GM03348 (cell line): ENCODE results near the gene MAP7D2.
"Not testable (repeated sequence)": the region's sequence is repeated elsewhere in the genome, so short reads cannot be mapped to it uniquely, and the experiment has no call there.

Source experiments
- DNase-seq: peaks from one replicate; pipeline ENCODE4 v3.0.0; 2012; ENCODE audit warnings: low spot score

The MAP7D2 gene

DNA sequence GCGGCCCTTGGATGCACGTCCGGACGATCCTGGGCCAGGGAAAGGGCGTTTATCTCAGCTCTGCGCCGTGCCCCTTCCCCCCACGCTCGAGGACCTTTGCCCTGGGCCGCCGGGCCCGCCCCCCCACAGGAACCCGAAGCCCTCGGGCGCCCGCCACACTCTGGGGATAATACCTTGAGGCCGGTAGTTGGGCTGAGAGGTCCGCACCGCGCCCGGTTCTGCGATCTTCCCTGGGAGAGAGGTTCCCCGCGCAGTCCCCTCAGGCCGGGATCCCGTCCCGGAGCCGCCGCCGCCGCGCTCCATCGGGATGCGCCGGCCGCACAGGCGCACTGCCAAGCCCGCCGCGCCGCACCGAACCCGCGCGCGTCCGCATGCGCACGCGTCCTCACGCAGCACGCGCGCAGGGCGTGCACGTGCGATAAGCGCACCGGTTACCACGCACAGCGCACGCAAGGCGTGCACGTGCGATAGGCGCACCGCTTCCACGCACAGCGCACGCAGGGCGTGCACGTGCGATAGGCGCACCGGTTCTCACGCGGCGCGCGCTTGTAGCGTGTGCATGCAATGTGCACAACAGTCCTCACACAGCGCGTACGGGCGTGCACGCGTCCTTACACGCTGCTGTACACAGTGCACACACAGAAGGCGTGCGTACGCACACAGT lies at the start of gene MAP7D2:
MAP7D2 (minus strand) TSS at position 331 of the 664 bp plus-strand sequence; CDS start at position 303, 28 bp downstream.
- peak; percentile 27 for DNase-seq

DNA sequence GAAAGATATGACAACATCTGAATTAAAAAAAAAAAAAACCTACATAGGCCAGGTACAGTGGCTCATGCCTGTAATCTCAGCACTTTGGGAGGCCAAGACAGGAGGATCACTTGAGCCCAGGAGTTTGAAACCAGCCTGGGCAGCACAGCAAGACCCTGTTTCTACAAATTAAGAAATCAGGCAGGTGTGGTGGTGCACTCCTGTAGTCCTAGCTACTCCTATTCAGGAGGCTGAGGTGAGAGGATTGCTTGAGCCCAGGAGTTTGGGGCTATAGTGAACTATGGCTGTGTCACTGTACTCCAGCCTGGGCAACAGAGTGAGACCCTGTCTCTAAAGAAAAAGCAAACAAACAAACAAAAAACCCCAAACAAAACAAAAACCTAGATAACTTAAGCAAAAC lies 45.8 kb upstream of the MAP7D2 start:
- DNase-seq = not testable (repeated sequence)

DNA sequence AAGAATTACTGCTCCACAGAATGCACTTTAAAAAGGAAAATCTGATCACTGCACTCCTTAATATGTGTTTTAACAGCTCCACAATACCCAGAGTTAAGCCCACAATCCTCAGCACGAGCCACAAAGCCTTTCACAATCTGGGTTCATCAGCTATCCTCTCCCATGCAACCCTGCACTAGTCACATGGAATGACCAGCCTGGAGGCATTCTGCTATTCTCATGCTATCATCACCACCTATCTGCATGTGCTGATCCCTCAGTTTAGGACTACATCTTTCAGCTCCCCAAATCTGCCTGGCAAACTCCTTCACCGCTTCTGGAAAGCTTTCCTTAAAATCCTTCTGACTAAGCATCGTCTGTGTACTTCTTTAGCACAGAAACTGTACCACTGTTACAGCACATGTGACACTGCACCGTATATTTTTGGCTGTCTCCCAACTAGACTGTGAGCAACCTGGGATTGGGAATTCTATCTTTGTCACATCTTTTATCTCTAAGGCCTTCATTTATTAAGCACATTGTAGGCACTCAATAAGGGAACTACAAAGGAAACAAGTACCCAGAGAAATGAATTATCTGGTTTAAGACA lies 43.2 kb upstream of the MAP7D2 start:
- no peak for DNase-seq

DNA sequence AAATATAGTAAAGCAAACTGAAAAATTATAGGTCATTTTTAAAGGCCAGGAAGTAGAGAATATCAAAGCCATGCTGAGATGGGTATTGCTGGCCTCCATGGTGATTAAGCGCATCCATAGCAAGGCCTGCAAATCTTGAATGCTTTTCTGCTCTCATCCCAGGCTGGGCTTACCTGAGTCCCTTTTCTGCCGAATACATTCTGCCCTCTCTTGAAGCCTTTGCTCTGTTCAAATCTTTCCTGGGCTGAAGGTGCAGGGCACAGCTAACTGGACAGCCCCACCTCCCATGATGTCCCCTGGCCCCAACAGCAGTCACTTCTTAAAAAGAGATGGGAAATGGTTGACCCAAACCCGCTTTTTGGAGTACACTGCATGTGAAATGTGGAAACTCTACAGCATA lies 35.0 kb upstream of the MAP7D2 start:
- no peak for DNase-seq

DNA sequence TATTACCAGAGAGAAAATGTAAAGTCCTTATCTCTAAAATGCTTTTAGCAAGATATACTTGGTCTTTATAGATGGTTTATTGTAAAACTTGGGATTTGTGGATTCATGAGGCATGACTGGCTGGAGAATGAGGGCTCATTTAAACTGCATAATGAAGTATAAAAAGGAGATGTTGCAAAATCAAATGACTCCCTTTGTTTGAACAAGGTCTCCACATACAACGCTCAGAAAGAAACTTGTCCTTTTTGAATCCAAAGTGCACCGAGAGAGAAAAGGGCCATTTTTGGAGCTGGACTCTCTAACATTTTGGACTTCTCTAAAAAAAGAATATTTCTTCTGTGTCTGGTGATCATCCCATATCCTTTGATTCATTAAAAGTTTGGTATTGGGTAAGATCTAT lies 32.6 kb upstream of the MAP7D2 start:
- no peak for DNase-seq

DNA sequence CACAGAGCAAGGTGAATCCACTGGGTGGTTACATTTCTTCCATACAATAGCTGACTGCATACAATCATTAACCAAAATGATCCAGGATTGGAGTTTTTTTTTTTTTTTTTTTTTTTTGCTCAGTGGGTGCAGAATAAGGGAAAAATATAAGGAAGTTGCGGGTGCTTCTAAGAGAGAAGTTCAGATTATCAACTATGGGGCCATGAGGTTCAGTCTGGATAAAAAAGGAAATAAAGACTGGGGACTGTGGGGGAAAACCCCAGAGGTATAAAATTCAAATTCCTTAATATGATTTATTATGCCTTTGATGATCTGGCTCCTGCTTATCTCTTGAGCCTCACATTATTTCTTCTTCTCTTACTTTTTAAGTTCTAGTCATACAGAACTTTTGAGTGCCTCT lies 30.9 kb upstream of the MAP7D2 start:
- no peak for DNase-seq

DNA sequence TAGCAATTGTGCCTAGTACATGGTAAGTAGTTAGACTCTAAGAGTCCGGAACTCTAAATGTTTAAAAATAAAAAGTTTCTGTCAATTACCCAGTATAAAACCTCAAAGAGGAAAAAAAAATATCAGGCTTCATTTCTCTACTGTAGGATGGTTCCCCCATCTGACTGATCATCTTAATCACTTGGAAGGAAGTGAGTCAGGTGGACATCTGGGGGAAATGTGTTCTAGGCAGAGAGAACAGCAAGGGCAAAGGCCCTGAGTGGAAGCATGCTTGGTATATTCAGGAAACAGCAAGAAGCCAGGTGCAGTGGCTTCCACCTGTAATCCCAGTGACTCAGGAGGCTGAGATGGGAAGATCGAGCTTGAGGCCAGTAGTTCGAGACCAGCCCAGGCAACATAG lies 27.8 kb upstream of the MAP7D2 start:
- DNase-seq = peak; percentile 28

DNA sequence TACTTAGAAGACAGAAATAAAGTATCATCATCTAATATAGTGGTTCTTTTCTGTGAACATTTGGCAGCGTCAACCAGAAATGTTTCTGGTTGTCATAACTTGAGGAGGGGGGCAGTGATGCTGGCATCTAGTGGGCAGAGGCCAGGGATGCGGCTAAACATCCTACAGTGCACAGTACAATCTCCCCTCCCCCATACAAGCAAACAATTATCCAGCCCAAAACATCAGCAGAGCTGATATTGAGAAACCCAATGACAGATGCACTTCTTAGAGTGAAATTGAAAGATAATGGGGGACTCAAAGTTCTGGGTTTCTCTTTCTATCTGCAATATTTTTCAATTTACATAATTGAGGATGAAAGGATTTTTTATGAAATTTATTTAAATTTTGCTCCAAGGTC lies 26.9 kb upstream of the MAP7D2 start:
- DNase-seq = no peak

DNA sequence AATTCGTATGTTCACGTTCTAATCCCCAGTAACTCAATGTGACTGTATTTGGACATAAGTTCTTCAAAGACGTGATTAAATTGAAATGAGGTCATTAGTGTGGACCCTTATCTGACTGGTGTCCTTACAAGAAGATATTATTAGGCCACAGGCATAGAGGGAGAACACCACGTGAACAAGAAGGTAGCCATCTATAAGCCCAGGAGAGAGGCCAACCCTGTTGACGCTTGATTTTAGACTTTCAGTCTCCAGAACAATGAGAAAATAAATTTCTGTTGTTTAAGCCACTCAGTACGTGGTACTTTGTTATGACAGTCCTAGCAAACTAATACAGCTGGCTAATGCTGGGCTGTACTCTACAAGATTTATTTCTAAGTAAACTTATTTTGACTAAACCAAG lies 26.4 kb upstream of the MAP7D2 start:
- no peak for DNase-seq

DNA sequence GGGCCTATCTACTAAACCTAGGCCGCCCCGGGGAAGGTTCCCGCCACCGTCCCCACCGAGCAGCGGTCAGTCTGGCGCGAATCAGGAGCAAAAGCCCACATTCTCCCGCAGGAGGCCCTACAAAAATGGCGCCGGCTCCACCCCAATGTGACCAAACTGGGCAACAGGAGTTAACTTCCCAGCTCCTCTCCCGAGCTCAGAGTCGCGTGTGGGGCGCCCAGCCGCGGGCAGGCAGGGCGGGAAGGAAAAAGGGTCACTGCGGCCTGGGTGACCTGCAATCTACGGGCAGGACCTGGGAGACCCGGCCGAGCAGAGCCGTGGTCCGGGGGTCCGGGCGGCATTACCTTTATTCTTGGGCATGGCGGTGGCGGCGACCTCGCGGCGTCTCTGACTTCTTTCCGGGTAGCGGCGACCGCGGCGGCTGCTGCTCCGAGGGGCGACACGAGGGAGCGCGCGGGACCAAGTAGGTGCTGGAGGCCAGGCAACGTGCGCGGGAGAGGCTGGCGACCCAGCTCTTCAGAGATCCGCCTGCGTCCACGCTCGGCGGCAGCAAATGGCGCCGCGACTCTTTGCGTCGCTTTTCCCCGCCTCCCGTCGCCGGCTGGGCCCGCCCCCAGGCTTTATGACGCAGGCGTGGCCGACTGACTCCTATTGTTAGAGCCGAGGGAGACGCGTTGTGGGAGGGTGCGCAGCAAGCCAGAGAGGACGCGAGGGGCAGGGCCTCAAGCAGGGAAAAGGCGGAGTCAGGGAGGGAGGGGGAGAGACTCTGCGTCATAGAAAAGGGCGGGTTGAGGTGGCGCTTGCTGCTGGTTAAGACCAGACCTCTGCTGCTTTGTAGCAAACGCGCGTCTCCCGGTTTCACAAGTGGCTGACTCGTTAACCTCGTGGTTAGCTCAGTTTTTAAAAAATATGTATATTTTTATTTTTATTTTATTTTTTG lies 24.8 kb upstream of the MAP7D2 start, which contains the start of gene EIF1AX:
EIF1AX (minus strand) TSS at position 558 of the 940 bp plus-strand sequence; CDS start at position 360, 198 bp downstream.
- DNase-seq = peak; percentile 92

DNA sequence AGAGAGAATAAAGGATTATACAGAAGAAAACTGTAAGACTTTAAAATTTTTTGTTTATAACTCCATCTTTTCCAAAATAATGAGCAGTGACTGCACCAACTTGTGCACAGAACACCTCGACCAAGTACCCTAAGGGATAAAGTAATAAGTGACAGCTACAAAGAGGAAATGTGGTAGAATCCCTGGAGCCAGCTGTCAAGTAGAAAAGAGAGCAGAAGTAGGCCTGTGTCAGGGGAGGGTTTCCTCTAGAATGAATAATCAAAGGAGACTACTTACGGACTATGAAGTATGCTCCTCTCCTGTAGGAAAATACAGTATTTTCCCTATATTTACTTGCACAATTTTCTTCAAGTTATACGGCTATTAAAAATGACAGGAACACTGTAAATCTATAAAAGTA lies 23.7 kb upstream of the MAP7D2 start:
- no peak for DNase-seq

DNA sequence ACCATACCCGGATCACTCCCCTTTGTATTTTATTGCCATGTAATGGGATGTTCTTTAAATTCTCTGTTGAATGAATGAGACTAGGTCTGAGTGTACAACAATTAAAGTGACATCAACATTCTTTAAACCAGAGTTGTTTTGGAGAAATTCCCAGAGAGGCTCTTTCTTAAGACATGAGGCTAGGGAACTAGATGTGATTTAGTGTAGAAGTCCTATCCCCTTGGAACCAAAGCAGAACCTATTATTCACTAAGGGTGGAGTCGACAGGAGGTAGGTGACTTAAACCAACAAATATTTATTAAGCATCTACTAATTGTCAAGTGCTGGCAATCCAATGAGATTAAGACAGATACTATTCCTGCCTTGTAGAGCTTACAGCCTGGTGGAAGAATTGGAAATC lies 23.3 kb upstream of the MAP7D2 start:
- DNase-seq = peak; percentile 26

DNA sequence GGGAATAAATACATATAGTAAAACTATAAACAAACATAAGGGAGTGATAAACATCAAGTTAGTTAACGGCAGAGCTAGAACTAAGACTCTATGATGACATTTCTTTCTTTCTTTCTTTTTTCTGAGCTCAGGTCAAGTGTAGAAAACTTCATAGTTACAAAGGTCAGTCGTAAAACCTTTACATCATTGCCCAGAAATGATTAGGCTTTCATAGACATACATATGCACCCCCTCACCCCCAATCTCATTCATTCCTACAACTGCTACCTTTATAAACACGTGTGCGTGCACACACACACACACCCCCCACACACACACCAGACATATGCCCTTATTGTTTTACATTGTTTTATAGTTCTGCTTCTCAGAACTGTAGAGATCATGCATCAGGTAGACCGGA lies 19.2 kb upstream of the MAP7D2 start:
- no peak for DNase-seq

DNA sequence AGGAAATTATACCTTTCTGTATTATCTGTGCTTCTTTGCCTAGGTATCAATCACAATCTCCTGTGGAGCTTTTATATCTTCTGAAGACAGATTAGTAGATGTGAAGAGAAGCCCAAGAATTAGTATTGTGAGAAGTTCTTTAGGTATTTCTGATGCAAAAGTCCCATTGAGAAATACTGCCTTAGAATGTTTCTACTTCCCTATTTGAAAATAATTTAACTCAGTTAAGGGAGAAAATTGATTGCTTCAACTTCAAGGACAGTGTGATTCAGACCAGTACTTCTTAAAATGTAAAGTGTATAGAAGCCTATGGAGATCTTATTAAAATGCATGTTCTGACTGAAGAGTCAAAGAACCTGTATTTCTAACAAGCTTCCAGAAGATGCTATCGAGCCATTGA lies 16.0 kb upstream of the MAP7D2 start:
- no peak for DNase-seq

DNA sequence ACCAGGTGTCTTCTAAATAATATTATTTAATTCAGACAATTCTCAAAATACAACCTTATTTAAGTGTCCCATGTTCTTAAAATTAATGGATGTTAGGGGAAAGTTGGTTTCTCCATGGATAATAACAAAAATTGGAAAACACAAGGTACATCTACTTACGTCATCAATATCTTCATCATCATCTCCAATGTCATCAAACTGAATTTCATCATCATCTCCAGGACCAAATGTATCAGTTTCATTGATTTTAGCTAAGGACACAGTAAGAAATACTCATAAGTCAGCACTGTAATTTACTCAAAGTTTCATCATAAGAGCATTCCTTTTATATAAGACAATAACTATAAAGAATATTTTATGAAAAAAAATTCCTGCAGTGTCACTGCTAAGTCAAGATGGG lies 13.7 kb upstream of the MAP7D2 start:
- no peak for DNase-seq

DNA sequence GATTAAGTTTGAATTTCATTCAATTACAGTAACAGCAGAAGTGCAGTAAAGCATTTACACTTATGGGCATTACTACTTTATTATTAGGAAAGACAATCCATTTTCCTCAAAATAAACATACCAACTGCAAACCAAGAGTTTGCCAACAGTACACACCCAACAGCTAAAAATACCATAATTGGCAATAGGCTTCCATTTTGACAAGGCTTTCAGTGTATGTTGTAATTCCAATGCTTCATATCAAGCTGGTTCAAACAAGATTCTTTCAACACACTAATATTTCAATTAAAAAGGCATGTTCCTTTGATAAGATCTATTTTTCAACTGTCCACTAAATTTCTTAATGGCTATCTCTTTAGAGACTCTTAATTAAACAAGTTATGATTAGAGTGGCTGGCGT lies 12.8 kb upstream of the MAP7D2 start:
- DNase-seq = no peak

DNA sequence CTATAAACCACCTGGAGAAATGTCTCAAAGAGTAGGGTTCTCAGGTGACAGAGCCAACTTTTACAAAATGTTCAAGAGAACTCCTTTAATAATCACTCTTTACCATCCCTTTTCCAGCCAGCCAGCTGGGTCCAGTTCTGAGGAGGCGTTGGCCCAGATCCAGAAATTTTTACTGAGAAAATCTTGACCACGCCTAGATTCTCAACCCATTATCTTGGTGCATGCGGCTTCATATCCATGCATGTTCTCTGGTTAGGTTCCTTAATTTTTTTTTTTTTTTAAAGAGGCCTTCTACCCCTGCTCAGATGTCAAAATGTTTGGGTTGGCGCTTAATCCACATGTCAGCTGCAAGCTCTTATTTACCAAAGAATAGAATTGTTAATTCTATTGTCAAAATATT lies 12.0 kb upstream of the MAP7D2 start:
- DNase-seq = no peak

DNA sequence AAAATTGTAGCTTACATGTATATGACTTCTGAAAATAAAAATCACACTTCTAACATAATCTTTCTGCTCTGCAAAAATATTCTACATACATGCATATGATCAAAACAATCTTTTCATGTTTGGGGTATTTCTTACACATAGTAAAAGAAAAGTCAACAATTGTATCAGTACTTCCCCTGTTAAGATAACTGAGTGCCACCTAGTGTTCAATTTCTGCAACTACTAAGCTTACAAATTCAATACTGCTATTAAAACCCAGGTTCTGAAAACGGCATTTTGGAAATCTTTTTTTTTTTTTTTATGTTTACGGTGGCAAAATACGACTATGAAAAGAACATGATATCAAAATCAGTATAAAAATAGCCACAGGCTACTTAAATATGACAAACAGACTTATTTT lies 10.7 kb upstream of the MAP7D2 start:
- DNase-seq = not testable (repeated sequence)

DNA sequence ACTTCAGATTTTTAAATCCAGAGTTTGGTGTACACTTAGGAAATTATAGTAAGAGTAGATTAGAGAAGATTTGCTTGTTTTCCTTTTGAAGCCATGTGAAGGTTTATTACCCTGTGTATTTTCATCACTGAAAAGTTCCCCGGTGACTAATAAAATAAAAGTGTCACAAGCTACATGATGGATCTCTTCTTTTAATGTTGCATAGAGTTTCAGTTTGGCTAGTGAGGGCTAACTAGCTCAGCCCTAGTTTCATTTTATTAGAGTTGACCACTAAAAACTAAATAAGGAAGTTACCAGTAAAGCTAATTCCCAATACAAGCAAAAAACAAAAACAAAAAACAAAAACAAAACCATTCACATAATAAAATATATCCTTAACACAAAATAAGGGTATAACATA lies 10.1 kb upstream of the MAP7D2 start:
- DNase-seq = not testable (repeated sequence)

DNA sequence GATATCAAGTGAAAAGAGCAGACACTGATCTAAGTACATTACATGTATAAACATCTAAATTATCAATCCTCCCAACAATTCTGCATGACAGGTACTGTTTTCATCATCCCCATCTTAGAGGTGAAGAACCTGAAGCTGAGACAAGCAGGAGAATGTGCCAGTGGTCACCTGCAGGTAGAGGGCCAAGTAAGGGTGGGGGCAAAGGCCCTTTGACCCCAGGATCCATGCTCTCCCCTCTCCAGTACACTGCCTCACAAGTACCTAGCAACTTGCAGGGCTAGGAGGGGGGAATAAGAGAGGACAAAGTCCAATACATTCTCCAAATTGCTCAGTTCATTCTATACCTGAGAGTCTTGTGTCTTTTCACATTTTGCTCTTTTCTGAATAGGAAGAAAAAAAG lies 8.3 kb upstream of the MAP7D2 start:
- DNase-seq = no peak

DNA sequence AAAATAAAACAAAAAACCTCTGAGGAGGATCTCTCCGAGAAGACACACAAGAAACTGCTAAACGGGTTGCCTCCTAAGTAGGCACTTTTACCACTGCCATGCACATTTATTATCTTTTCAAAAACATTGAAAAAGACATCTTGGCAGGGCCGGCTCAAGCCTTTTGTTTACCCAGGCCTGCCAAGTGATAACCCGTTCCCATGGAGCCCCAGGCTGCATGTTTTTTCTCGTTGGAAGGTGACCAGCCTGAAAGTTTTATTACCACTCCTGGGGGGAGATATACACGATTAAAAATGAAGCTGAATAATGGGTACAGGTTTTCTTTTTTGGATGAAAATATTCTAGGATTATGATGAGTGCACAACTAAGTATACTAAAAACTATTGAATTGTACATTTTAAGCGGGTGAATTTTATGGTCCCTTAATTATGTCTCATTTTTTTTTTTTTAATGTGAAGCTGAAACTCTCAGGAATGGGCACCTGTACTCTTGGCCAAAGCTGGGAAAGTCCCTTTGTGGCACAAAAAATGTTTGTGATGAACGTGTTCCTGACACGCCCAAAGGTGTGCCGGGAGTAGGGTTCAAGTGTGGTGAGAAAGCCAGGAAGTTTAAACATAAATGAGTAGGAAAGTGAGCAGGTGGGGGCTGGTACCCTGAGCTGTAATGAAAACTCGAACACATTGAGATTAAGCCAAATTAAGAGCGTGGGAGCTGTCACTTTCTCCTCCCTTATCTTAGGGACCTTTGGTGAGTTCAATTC lies 1.5 kb upstream of the MAP7D2 start:
- no peak for DNase-seq

DNA sequence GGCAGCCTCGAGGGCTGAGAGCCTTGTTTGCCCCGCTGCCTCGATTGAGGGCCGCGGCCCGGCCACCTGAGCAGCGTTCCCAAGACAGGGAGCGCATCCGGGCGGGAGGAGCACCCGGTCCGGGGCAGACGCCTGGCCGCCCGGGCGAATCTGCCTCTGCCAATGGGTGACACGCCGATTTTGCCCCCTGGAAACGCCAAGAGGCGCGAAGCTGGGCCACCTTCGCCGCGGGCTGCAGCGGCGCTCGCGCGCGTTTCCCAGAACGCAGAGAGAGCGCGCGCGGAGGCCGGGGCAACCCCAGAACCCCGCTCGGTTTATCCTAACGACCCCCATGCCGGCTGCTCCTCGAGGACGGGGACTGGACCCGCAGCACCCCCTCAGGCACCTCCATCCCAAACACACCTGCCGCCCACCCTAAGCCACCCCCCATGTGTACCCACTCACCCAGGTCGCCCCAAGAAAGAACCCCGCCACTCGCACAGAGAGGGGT lies 575 bp downstream of the MAP7D2 start:
- DNase-seq = no peak
